HepG2 (cell line): ENCODE data around the gene VDAC2. TPM values are rescaled to one million over a fixed set of nuclear protein-coding genes. Genes with fewer than 3 reads are reported as not detected.
A peak's percentile ranks its signal among the peaks of the same experiment; 100 is the strongest.

Experiments
- CCDC6 ChIP-seq: sonication (generic); formaldehyde crosslinking; IDR thresholded peaks from 2 replicates; pipeline ENCODE4 v1.8.1; 2022; ENCODE audit warnings: mild to moderate bottlenecking, missing genetic modification reagents, moderate library complexity
- FOXJ3 ChIP-seq: sonication (generic); formaldehyde crosslinking; IDR thresholded peaks from 2 replicates; pipeline ENCODE4 v1.4.0; 2020; ENCODE audit warnings: missing genetic modification reagents, mild to moderate bottlenecking, borderline replicate concordance
- HNF4G ChIP-seq, 2 experiments: sonication (generic) in 1 of 2; formaldehyde crosslinking in 1 of 2; IDR thresholded peaks; 2 replicates each; pipeline versions ENCODE4 v1.4.0 to v1.6.1; 2011 to 2020; ENCODE audit warnings: borderline replicate concordance in 2 of 2, low read depth in 2 of 2, mild to moderate bottlenecking in 2 of 2, low read length in 1 of 2, missing genetic modification reagents in 1 of 2, moderate library complexity in 1 of 2
- NRL ChIP-seq: sonication (generic); formaldehyde crosslinking; IDR thresholded peaks from 2 replicates; pipeline ENCODE4 v1.5.0; 2020; ENCODE audit warnings: missing genetic modification reagents, mild to moderate bottlenecking, moderate library complexity, borderline replicate concordance
- RXRB ChIP-seq: IDR thresholded peaks from 2 replicates; pipeline ENCODE4 v1.6.1; 2016; ENCODE audit warnings: borderline replicate concordance, missing genetic modification reagents, missing compliant biosample characterization
- ZNF335 ChIP-seq: sonication (generic); formaldehyde crosslinking; IDR thresholded peaks from 2 replicates; pipeline ENCODE4 v1.4.0; 2020; ENCODE audit warnings: missing genetic modification reagents
- ZNF484 ChIP-seq: sonication (generic); formaldehyde crosslinking; IDR thresholded peaks from 2 replicates; pipeline ENCODE4 v1.5.1; 2020; ENCODE audit warnings: mild to moderate bottlenecking, low read depth, missing genetic modification reagents, borderline replicate concordance
- ZNF546 ChIP-seq: sonication (generic); formaldehyde crosslinking; conservative IDR thresholded peaks from 2 replicates; pipeline ENCODE4 v1.8.1; 2023; ENCODE audit warnings: mild to moderate bottlenecking, missing genetic modification reagents
- ZNF563 ChIP-seq: sonication (generic); formaldehyde crosslinking; IDR thresholded peaks from 2 replicates; pipeline ENCODE4 v1.8.0; 2022; ENCODE audit warnings: mild to moderate bottlenecking, moderate library complexity, missing genetic modification reagents
- ZNF75D ChIP-seq: sonication (generic); formaldehyde crosslinking; IDR thresholded peaks from 2 replicates; pipeline ENCODE4 v1.8.1; 2023; ENCODE audit warnings: missing genetic modification reagents, mild to moderate bottlenecking, borderline replicate concordance
- ZNF768 ChIP-seq: sonication (generic); formaldehyde crosslinking; IDR thresholded peaks from 2 replicates; pipeline ENCODE4 v1.4.0; 2020; ENCODE audit warnings: missing genetic modification reagents
- polyA plus RNA-seq, 8 experiments: library from polyadenylated mRNA; depleted of rRNA in 3 of 8; stranded (reverse) in 7 of 8; unstranded in 1 of 8; fragments of >200 nt; fragmentation: Illumina TruSeq in 4 of 8; extraction: Trizol in 4 of 8; gene quantifications; 2 replicates each; pipeline versions ENCODE4 v1.2.1 to v1.2.3, GENCODE V29; 2011 to 2016; ENCODE audit warnings: low read depth in 4 of 8, missing spikeins in 1 of 8, mixed read lengths in 1 of 8; ENCODE audit not compliant: insufficient read depth in 1 of 8
- total RNA-seq, 5 experiments: library from RNA; depleted of rRNA; stranded (reverse); fragments of >200 nt; fragmentation: Illumina TruSeq; extraction: Trizol; gene quantifications; 2 replicates each; pipeline ENCODE4 v1.2.3, GENCODE V29; 2016; ENCODE audit warnings: low read depth in 1 of 5
- TF ChIP-seq, protein P1 (sequence below): sonication (generic); formaldehyde crosslinking; IDR thresholded peaks from 2 replicates; pipeline ENCODE4 v1.4.0; 2020; ENCODE audit warnings: missing genetic modification reagents
- TF ChIP-seq, protein P2 (sequence below): sonication (generic); formaldehyde crosslinking; IDR thresholded peaks from 2 replicates; pipeline ENCODE4 v1.8.0; 2022; ENCODE audit warnings: missing genetic modification reagents, mild to moderate bottlenecking, borderline replicate concordance
- TF ChIP-seq, protein P3 (sequence below): IDR thresholded peaks from 2 replicates; pipeline ENCODE4 v1.6.1; 2012; ENCODE audit warnings: inconsistent platforms
- TF ChIP-seq, protein P4 (sequence below): sonication (generic); formaldehyde crosslinking; IDR thresholded peaks from 2 replicates; pipeline ENCODE4 v1.8.0; 2022; ENCODE audit warnings: mild to moderate bottlenecking, missing genetic modification reagents
- TF ChIP-seq, protein P5 (sequence below): sonication (generic); formaldehyde crosslinking; IDR thresholded peaks from 2 replicates; pipeline ENCODE4 v1.5.0; 2020; ENCODE audit warnings: mild to moderate bottlenecking, low read depth, missing genetic modification reagents, borderline replicate concordance

Gene VDAC2
- total and polyA plus RNA-seq, 2 of the 13 experiments (the other 11 are each of a cell fraction or from before 2014, with no cell fraction given): 67.9 to 222 TPM

DNA sequence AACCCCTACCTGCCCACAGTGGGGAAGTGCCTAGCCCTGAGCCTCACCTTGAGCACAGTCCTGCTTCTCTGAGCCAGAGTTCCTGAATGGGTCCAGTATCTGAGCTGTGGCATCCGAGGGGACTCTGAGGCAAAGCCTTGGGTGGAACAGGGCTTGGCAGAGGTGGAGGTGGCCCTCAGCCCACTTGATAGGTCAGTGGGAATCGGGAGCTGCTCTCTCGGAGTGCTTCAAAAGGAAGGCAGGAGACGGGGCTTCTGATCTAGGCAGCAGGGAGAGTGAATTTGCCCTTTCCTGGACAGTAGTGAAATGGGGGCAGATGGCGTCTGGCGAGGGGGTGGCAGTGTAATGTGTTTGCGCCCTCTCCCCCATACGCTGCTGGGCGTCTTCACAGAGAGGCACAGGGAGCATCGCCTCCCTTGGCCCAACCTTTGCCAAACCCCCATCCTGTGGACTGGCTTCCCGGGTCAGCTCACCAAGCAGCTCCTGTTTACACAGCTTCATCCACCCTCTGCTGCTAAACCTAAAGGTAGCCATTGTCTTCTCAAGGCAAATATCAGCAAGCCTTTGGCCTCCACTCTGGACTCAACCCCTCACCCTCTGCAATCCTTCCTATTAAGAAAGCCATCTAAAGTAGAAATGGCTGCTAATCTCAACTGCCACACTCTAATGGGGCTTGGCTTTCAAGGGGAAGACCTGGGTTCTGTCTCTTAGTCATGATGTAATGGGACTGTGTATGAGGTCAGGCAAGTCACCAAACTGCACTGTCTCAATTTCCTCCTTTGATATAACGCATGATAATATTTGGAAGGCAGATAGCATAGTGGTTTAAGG lies 21.1 kb upstream of the VDAC2 start (continued):
- no peak for TF ChIP-seq CCDC6 (CRISPR knock-in tag)
- no peak for TF ChIP-seq NRL
- TF ChIP-seq, protein P1, sequence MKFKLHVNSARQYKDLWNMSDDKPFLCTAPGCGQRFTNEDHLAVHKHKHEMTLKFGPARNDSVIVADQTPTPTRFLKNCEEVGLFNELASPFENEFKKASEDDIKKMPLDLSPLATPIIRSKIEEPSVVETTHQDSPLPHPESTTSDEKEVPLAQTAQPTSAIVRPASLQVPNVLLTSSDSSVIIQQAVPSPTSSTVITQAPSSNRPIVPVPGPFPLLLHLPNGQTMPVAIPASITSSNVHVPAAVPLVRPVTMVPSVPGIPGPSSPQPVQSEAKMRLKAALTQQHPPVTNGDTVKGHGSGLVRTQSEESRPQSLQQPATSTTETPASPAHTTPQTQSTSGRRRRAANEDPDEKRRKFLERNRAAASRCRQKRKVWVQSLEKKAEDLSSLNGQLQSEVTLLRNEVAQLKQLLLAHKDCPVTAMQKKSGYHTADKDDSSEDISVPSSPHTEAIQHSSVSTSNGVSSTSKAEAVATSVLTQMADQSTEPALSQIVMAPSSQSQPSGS (CRISPR knock-in tag): no peak
- peak; percentile 38; the same call in 1 of the 2 replicates for TF ChIP-seq RXRB
- TF ChIP-seq, protein P2, sequence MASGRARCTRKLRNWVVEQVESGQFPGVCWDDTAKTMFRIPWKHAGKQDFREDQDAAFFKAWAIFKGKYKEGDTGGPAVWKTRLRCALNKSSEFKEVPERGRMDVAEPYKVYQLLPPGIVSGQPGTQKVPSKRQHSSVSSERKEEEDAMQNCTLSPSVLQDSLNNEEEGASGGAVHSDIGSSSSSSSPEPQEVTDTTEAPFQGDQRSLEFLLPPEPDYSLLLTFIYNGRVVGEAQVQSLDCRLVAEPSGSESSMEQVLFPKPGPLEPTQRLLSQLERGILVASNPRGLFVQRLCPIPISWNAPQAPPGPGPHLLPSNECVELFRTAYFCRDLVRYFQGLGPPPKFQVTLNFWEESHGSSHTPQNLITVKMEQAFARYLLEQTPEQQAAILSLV (CRISPR knock-in tag): 0 out of 2 replicates have a peak, but pooled peaks have one; percentile 37
- no peak for TF ChIP-seq ZNF484 (CRISPR knock-in tag)
- TF ChIP-seq ZNF335 (CRISPR knock-in tag): peak; percentile 58; the same call in 1 of the 2 replicates
- no peak for TF ChIP-seq FOXJ3
- no peak for TF ChIP-seq ZNF75D (CRISPR knock-in tag)
- TF ChIP-seq, protein P3, sequence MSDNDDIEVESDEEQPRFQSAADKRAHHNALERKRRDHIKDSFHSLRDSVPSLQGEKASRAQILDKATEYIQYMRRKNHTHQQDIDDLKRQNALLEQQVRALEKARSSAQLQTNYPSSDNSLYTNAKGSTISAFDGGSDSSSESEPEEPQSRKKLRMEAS: peak; percentile 45; the same call in 1 of the 2 replicates
- TF ChIP-seq ZNF768 (CRISPR knock-in tag): no peak
- TF ChIP-seq, protein P4, sequence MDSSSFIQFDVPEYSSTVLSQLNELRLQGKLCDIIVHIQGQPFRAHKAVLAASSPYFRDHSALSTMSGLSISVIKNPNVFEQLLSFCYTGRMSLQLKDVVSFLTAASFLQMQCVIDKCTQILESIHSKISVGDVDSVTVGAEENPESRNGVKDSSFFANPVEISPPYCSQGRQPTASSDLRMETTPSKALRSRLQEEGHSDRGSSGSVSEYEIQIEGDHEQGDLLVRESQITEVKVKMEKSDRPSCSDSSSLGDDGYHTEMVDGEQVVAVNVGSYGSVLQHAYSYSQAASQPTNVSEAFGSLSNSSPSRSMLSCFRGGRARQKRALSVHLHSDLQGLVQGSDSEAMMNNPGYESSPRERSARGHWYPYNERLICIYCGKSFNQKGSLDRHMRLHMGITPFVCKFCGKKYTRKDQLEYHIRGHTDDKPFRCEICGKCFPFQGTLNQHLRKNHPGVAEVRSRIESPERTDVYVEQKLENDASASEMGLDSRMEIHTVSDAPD: peak; percentile 89; the same call in 1 of the 2 replicates
- TF ChIP-seq, protein P5, sequence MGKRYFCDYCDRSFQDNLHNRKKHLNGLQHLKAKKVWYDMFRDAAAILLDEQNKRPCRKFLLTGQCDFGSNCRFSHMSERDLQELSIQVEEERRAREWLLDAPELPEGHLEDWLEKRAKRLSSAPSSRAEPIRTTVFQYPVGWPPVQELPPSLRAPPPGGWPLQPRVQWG (CRISPR knock-in tag): no peak
- TF ChIP-seq ZNF563 (CRISPR knock-in tag): no peak
- peak; percentile 50; the same call in 1 of the 2 replicates for TF ChIP-seq HNF4G (IDR thresholded peaks at IDR 0.05; ENCODE audit: borderline replicate concordance, low read depth, low read length)
- TF ChIP-seq HNF4G (CRISPR knock-in tag; IDR thresholded peaks at IDR 0.05; ENCODE audit: borderline replicate concordance, low read depth): no peak
- no peak for TF ChIP-seq ZNF546 (CRISPR knock-in tag)
